PFSK-1 (cell line): ENCODE data around the gene NCAPD2.

Experiments
- FOXP2 ChIP-seq: optimal IDR thresholded peaks from 2 replicates; pipeline ENCODE3; 2011; ENCODE audit warnings: borderline replicate concordance, control low read depth, inconsistent platforms; ENCODE audit not compliant: insufficient read depth; ENCODE audit errors: extremely low read length, extremely low read depth
- POLR2AphosphoS5 ChIP-seq: IDR thresholded peaks from 2 replicates; pipeline ENCODE4 v1.6.1; 2012; ENCODE audit warnings: low read depth, mild to moderate bottlenecking, control low read depth, low read length, moderate library complexity
- SIN3A ChIP-seq: IDR thresholded peaks from 2 replicates; pipeline ENCODE4 v1.6.1; 2012; ENCODE audit warnings: mild to moderate bottlenecking, low read length, moderate library complexity, borderline replicate concordance; ENCODE audit not compliant: insufficient read depth
- TAF1 ChIP-seq: IDR thresholded peaks from 2 replicates; pipeline ENCODE4 v1.6.1; 2012; ENCODE audit warnings: low read length, control low read depth, borderline replicate concordance; ENCODE audit not compliant: insufficient read depth
- TF ChIP-seq, protein P1 (sequence below), 2 experiments: IDR thresholded peaks; 2 replicates each; pipeline versions ENCODE4 v1.6.1 to v1.8.0; 2011 to 2012; ENCODE audit warnings: low read depth in 2 of 2, low read length in 2 of 2, control low read depth in 1 of 2, inconsistent platforms in 1 of 2, mild to moderate bottlenecking in 1 of 2, moderate library complexity in 1 of 2; ENCODE audit not compliant: insufficient read depth in 1 of 2

Gene NCAPD2

DNA sequence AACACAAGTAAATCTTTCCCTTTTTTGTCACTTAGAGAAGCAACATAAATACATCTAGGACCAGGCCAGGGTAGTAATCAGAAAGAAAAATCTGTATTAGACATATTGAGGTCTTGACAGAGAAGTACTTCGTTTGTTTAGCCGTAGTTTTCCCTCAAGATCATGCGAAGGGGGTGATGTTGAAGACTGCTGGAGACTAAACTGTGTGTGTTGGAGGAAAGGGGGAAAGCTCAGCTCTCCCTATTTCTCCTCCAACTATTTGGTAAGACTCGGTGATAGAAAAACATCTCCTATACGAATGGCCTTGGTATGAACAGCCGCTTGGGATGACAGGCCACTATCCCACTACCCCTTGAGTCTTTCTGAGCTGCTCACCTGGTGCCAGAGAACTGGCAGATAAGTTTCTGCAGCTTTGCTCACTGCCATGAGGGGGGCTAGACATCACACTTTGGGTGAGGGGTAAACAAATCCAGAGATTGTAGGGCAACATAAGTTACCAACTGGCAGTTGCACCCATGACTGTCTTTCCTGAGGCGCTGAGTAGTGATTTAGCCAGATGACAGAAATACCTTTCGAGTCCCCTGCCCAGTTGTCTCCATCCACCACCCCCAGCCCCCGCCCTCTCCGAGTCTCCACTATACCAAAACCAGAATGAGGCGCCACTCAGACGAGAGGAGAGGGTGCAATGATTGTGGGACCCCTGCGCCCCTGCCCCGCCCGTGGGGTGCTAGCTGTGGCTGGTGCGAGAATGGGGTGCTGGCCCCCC lies 24.1 kb upstream of the NCAPD2 start:
- TF ChIP-seq POLR2AphosphoS5 (no peak), FOXP2 (no peak), SIN3A (no peak), TAF1 (no peak)
- TF ChIP-seq, protein P1, sequence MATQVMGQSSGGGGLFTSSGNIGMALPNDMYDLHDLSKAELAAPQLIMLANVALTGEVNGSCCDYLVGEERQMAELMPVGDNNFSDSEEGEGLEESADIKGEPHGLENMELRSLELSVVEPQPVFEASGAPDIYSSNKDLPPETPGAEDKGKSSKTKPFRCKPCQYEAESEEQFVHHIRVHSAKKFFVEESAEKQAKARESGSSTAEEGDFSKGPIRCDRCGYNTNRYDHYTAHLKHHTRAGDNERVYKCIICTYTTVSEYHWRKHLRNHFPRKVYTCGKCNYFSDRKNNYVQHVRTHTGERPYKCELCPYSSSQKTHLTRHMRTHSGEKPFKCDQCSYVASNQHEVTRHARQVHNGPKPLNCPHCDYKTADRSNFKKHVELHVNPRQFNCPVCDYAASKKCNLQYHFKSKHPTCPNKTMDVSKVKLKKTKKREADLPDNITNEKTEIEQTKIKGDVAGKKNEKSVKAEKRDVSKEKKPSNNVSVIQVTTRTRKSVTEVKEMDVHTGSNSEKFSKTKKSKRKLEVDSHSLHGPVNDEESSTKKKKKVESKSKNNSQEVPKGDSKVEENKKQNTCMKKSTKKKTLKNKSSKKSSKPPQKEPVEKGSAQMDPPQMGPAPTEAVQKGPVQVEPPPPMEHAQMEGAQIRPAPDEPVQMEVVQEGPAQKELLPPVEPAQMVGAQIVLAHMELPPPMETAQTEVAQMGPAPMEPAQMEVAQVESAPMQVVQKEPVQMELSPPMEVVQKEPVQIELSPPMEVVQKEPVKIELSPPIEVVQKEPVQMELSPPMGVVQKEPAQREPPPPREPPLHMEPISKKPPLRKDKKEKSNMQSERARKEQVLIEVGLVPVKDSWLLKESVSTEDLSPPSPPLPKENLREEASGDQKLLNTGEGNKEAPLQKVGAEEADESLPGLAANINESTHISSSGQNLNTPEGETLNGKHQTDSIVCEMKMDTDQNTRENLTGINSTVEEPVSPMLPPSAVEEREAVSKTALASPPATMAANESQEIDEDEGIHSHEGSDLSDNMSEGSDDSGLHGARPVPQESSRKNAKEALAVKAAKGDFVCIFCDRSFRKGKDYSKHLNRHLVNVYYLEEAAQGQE (IDR thresholded peaks at IDR 0.05; ENCODE audit: insufficient read depth in 1 of 2, low read depth in 2 of 2, low read length in 2 of 2), result no peak

DNA sequence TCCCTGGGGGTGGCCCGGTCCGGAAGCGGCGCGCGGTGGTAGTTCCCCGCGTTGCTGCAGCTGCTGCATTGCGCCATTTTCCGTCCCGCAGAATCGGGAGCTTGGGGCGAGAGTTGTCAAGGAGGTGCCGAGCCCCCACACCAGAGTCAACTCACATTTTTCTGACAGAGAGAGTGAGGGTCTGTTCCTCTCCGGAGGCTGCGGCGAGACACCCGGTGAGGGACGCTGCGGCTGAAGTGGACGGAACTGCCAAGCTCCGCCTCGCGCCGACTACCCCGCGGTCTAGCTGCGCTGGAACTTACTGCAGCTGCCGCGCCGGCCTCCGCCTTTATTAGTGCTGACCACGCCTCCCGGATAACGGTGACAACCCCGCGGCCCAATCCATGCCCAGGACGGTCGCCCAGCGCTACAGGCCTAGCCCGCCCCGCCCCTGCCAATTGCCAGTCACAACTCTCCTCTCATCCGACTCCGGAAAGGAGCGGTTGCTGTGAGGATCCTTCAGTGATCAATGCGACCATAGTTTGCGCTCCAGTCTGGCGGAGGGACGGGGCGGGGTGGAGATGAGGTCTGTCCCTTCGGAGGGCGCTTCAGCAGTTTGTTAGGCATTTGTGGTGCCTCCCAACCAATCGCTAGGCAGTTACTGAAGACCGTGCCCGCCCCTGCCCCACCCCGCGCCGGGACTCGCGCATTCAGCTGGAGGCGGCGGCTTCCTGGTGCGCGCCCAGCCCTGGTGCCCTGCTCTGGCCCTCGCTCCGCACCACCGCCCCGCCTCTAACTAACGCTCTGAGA lies 23.3 kb upstream of the NCAPD2 start, which contains the start of gene VAMP1:
TSS of gene VAMP1 (minus strand) at position 303 of the 789 bp plus-strand sequence. CDS start at position 157, 146 bp downstream.
- TF ChIP-seq TAF1 (peak; percentile 96; the same call in 1 of the 2 replicates), FOXP2 (peak; percentile 77), POLR2AphosphoS5 (peak; percentile 97), SIN3A (no peak)
- TF ChIP-seq, protein P1 (IDR thresholded peaks at IDR 0.05; ENCODE audit: insufficient read depth in 1 of 2, low read depth in 2 of 2, low read length in 2 of 2), result peak; percentile 25 to 58; a peak in 3 of 4 replicates

DNA sequence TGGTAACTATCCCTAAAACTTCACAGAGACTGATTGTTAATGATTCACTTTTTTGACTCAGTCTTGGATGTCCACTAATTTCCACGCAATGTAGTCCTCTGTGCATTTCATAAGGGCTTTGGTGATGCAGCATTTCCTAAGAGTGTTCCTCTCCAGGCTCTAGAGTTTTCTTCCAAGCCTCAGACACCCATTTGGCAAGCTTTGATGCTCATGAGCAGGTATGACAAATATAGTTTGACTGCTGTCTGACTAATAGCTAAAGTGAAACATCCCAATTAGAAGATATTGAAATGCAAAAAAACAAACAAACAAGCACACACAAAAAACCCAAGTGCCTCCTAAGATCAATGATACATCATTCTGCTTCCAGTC lies 21.9 kb upstream of the NCAPD2 start:
- no peak for TF ChIP-seq FOXP2
- no peak for TF ChIP-seq TAF1
- TF ChIP-seq, protein P1 (IDR thresholded peaks at IDR 0.05; ENCODE audit: insufficient read depth in 1 of 2, low read depth in 2 of 2, low read length in 2 of 2), result no peak
- TF ChIP-seq POLR2AphosphoS5, result no peak
- TF ChIP-seq SIN3A, result no peak

DNA sequence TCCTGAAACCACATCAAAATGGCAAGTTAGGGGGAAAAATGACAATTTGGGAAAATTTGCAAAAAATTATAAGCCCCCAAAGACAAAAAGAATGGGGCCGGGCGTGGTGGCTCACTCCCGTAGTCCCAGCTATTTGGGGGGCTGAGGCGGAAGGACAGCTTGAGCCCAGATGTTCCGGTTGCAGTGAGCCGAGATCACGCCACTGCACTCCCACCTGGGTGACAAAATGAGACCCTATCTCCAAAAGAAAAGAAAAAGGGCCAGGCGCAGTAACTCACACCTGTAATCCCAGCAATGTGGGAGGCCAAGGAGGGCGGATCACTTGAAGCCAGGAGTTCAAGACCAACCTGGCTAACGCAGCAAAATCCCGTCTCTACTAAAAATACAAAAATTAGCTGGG lies 21.4 kb upstream of the NCAPD2 start:
- TF ChIP-seq POLR2AphosphoS5 (no peak), TAF1 (no peak), SIN3A (no peak), FOXP2 (no peak)
- TF ChIP-seq, protein P1 (IDR thresholded peaks at IDR 0.05; ENCODE audit: insufficient read depth in 1 of 2, low read depth in 2 of 2, low read length in 2 of 2), result no peak
